Measurements from ENCODE around the gene STRBP. TPM values are rescaled to one million over a fixed set of nuclear protein-coding genes. Genes with fewer than 3 reads are reported as not detected.
A peak's percentile ranks its signal among the peaks of the same experiment; 100 is the strongest.

STRBP gene
- total RNA-seq, 1 donor from 2014 or later: 58.9 TPM

GRCh38 chr9:123220127-123220526 lies 48.3 kb downstream of the STRBP start:
- Mint-ChIP-seq H3K9me3 (no peaks in the 10 kb centered on the region), H3K27me3 (ENCODE audit: low read depth) (no peaks in the 10 kb centered on the region), H3K4me1 (no peaks in the 10 kb centered on the region), H3K36me3 (ENCODE audit: low read depth) (no peaks in the 10 kb centered on the region), H3K27ac (ENCODE audit: unreplicated experiment) (no peak overlapping the region), H3K4me3 (no peak overlapping the region)
- DNase-seq (ENCODE audit: low read depth, low spot score): no peak
- no peak for TF ChIP-seq CTCF (conservative IDR thresholded peaks at IDR 0.05)

- no peaks in the 10 kb centered on the region for H3K27me3 Mint-ChIP-seq (ENCODE audit: low read depth)
- no peaks in the 10 kb centered on the region for H3K4me1 Mint-ChIP-seq
- TF ChIP-seq CTCF (conservative IDR thresholded peaks at IDR 0.05): no peak
- no peak overlapping the region for H3K4me3 Mint-ChIP-seq
- H3K9me3 Mint-ChIP-seq: no peaks in the 10 kb centered on the region
- no peak for DNase-seq (ENCODE audit: low read depth, low spot score)
- H3K27ac Mint-ChIP-seq (ENCODE audit: unreplicated experiment): peak overlapping the region; percentile 21
- no peaks in the 10 kb centered on the region for H3K36me3 Mint-ChIP-seq (ENCODE audit: low read depth)
Observed at GRCh38 chr9:123218831-123219230, 49.6 kb downstream of the STRBP start.

GRCh38 chr9:123217128-123217654 lies 51.2 kb downstream of the STRBP start:
- Mint-ChIP-seq H3K36me3 (ENCODE audit: low read depth) (no peaks in the 10 kb centered on the region), H3K4me3 (no peak overlapping the region), H3K27ac (ENCODE audit: unreplicated experiment) (no peak overlapping the region), H3K27me3 (ENCODE audit: low read depth) (no peaks in the 10 kb centered on the region), H3K4me1 (no peaks in the 10 kb centered on the region), H3K9me3 (no peaks in the 10 kb centered on the region)
- TF ChIP-seq CTCF (conservative IDR thresholded peaks at IDR 0.05): no peak
- no peak for DNase-seq (ENCODE audit: low read depth, low spot score)

- H3K27ac Mint-ChIP-seq (ENCODE audit: unreplicated experiment): no peak overlapping the region
- no peaks in the 10 kb centered on the region for H3K36me3 Mint-ChIP-seq (ENCODE audit: low read depth)
- DNase-seq (ENCODE audit: low read depth, low spot score): no peak
- no peak overlapping the region for H3K4me3 Mint-ChIP-seq
- H3K4me1 Mint-ChIP-seq: no peaks in the 10 kb centered on the region
- no peak for TF ChIP-seq CTCF (conservative IDR thresholded peaks at IDR 0.05)
- H3K9me3 Mint-ChIP-seq: no peaks in the 10 kb centered on the region
- no peaks in the 10 kb centered on the region for H3K27me3 Mint-ChIP-seq (ENCODE audit: low read depth)
Observed at GRCh38 chr9:123216251-123216797, 52.1 kb downstream of the STRBP start.

- Mint-ChIP-seq H3K36me3 (ENCODE audit: low read depth) (no peaks in the 10 kb centered on the region), H3K9me3 (no peaks in the 10 kb centered on the region)
- no peak for DNase-seq (ENCODE audit: low read depth, low spot score)
Observed at GRCh38 chr9:123211081-123211480, 57.3 kb downstream of the STRBP start.

More at GRCh38 chr9:123211081-123211480, 57.3 kb downstream of the STRBP start:
- Mint-ChIP-seq H3K4me1 (no peaks in the 10 kb centered on the region), H3K27me3 (ENCODE audit: low read depth) (no peaks in the 10 kb centered on the region), H3K4me3 (no peak overlapping the region), H3K27ac (ENCODE audit: unreplicated experiment) (no peak overlapping the region)
- no peak for TF ChIP-seq CTCF (conservative IDR thresholded peaks at IDR 0.05)

All from neural crest cell (in vitro differentiated cells).